Measurements from ENCODE around the gene PAQR4. TPM values are rescaled to one million over a fixed set of nuclear protein-coding genes. Genes with fewer than 3 reads are reported as not detected.
"Not testable (repeated sequence)": the region's sequence is repeated elsewhere in the genome, so short reads cannot be mapped to it uniquely, and the experiment has no call there.

Gene PAQR4
- total RNA-seq, result 19.4 TPM

- peak; percentile 64 to 81 (median 76) for DNase-seq (ENCODE audit: low read depth in 2 of 3, low spot score in 2 of 3)
Measured at GRCh38 chr16:2968738-2969544, at the start of gene PAQR4. Gene PAQR4, plus strand, starts transcription at chr16:2969348. Its CDS starts 327 bp downstream, at chr16:2969675.

- peak; percentile 58 to 81 (median 68) for DNase-seq (ENCODE audit: low read depth in 2 of 3, low spot score in 2 of 3)
Measured at GRCh38 chr16:2919511-2920255, 49.5 kb upstream of the PAQR4 start.

- no peak for DNase-seq (ENCODE audit: low read depth in 2 of 3, low spot score in 2 of 3)
Measured at GRCh38 chr16:2923481-2923880, 45.7 kb upstream of the PAQR4 start.

GRCh38 chr16:2924901-2925755 is 44.0 kb upstream of the PAQR4 start:
- no peak for DNase-seq (ENCODE audit: low read depth in 2 of 3, low spot score in 2 of 3)

GRCh38 chr16:2925951-2926649 is 43.0 kb upstream of the PAQR4 start:
- DNase-seq (ENCODE audit: low read depth in 2 of 3, low spot score in 2 of 3), result no peak

GRCh38 chr16:2926650-2926999 is 42.5 kb upstream of the PAQR4 start:
- DNase-seq (ENCODE audit: low read depth in 2 of 3, low spot score in 2 of 3), result no peak

- peak; percentile 74 to 93 (median 86) for DNase-seq (ENCODE audit: low read depth in 2 of 3, low spot score in 2 of 3)
Measured at GRCh38 chr16:2927010-2927646, 42.0 kb upstream of the PAQR4 start.

GRCh38 chr16:2928151-2928550 is 41.0 kb upstream of the PAQR4 start:
- DNase-seq (ENCODE audit: low read depth in 2 of 3, low spot score in 2 of 3), result not testable (repeated sequence)

GRCh38 chr16:2928796-2929195 is 40.4 kb upstream of the PAQR4 start:
- no peak for DNase-seq (ENCODE audit: low read depth in 2 of 3, low spot score in 2 of 3)

- DNase-seq (ENCODE audit: low read depth in 2 of 3, low spot score in 2 of 3), result no peak
Measured at GRCh38 chr16:2929693-2930092, 39.5 kb upstream of the PAQR4 start.

- DNase-seq (ENCODE audit: low read depth in 2 of 3, low spot score in 2 of 3), result no peak
Measured at GRCh38 chr16:2930236-2930635, 38.9 kb upstream of the PAQR4 start.

GRCh38 chr16:2931231-2931914 is 37.8 kb upstream of the PAQR4 start:
- DNase-seq (ENCODE audit: low read depth in 2 of 3, low spot score in 2 of 3), result not testable (repeated sequence)

GRCh38 chr16:2933136-2933535 is 36.0 kb upstream of the PAQR4 start:
- DNase-seq (ENCODE audit: low read depth in 2 of 3, low spot score in 2 of 3), result no peak

GRCh38 chr16:2933701-2934100 is 35.4 kb upstream of the PAQR4 start:
- no peak for DNase-seq (ENCODE audit: low read depth in 2 of 3, low spot score in 2 of 3)

- no peak for DNase-seq (ENCODE audit: low read depth in 2 of 3, low spot score in 2 of 3)
Measured at GRCh38 chr16:2934450-2934849, 34.7 kb upstream of the PAQR4 start.

GRCh38 chr16:2936436-2937011 is 32.6 kb upstream of the PAQR4 start:
- no peak for DNase-seq (ENCODE audit: low read depth in 2 of 3, low spot score in 2 of 3)

GRCh38 chr16:2937170-2937569 is 32.0 kb upstream of the PAQR4 start:
- DNase-seq (ENCODE audit: low read depth in 2 of 3, low spot score in 2 of 3), result no peak

GRCh38 chr16:2938206-2938605 is 30.9 kb upstream of the PAQR4 start:
- no peak for DNase-seq (ENCODE audit: low read depth in 2 of 3, low spot score in 2 of 3)

- no peak for DNase-seq (ENCODE audit: low read depth in 2 of 3, low spot score in 2 of 3)
Measured at GRCh38 chr16:2939968-2940367, 29.2 kb upstream of the PAQR4 start.
